HL-60/S4 (cell line): ENCODE measurements around the gene C2CD3.
"Not testable (repeated sequence)": the region's sequence is repeated elsewhere in the genome, so short reads cannot be mapped to it uniquely, and the experiment has no call there.

Experiments used
- in situ Hi-C: fragments of 300-500 bp; cut with MboI; formaldehyde crosslinking; loops from 2 replicates; pipeline ENCODE4 v1.14.3; 2022; ENCODE audit warnings: low sequenced_read_pairs

The C2CD3 gene

GRCh38 chr11:74069146-74070046 is 101.4 kb downstream of the C2CD3 start:
- in situ Hi-C loops: no loop called here

GRCh38 chr11:74066663-74067062 is 104.1 kb downstream of the C2CD3 start:
- in situ Hi-C loops: not testable (repeated sequence)

GRCh38 chr11:74065534-74065933 is 105.3 kb downstream of the C2CD3 start:
- in situ Hi-C loops: not testable (repeated sequence)

- in situ Hi-C loops: not testable (repeated sequence)
Observed at GRCh38 chr11:74063628-74064027, 107.2 kb downstream of the C2CD3 start.

- in situ Hi-C loops: not testable (repeated sequence)
Observed at GRCh38 chr11:74061599-74061998, 109.2 kb downstream of the C2CD3 start.

GRCh38 chr11:74057249-74058151 is 113.3 kb downstream of the C2CD3 start:
- in situ Hi-C loops: no loop called here

GRCh38 chr11:74055938-74056337 is 114.9 kb downstream of the C2CD3 start:
- in situ Hi-C loops: no loop called here

- in situ Hi-C loops: no loop called here
Observed at GRCh38 chr11:74050465-74050864, 120.3 kb downstream of the C2CD3 start.

- in situ Hi-C loops: no loop called here
Observed at GRCh38 chr11:74048993-74049392, 121.8 kb downstream of the C2CD3 start.

- in situ Hi-C loops: no loop called here
Observed at GRCh38 chr11:74044538-74044937, 126.3 kb downstream of the C2CD3 start.

- in situ Hi-C loops: no loop called here
Observed at GRCh38 chr11:74043450-74043849, 127.4 kb downstream of the C2CD3 start.

- in situ Hi-C loops: no loop called here
Observed at GRCh38 chr11:74037309-74037708, 133.5 kb downstream of the C2CD3 start.

- in situ Hi-C loops: no loop called here
Observed at GRCh38 chr11:74035264-74035663, 135.5 kb downstream of the C2CD3 start.

- in situ Hi-C loops: no loop called here
Observed at GRCh38 chr11:74033046-74033445, 137.8 kb downstream of the C2CD3 start.

GRCh38 chr11:74030723-74031676 is 139.8 kb downstream of the C2CD3 start:
- in situ Hi-C loops: no loop called here

GRCh38 chr11:74025467-74026166 is 145.2 kb downstream of the C2CD3 start:
- in situ Hi-C loops: no loop called here

GRCh38 chr11:74024261-74025029 is 146.4 kb downstream of the C2CD3 start:
- in situ Hi-C loops: no loop called here

- in situ Hi-C loops: no loop called here
Observed at GRCh38 chr11:74023276-74023675, 147.5 kb downstream of the C2CD3 start.

GRCh38 chr11:74022546-74022945 is 148.3 kb downstream of the C2CD3 start:
- in situ Hi-C loops: no loop called here
